A673 (cell line): Measurements from ENCODE around the gene SIX1. TPM values are rescaled to one million over a fixed set of nuclear protein-coding genes. Genes with fewer than 3 reads are reported as not detected.
A peak's percentile ranks its signal among the peaks of the same experiment; 100 is the strongest.

ENCODE experiments used
- BruUV-seq: library from RNA; stranded (reverse); fragments of 400-500 nt; replicated peaks from 2 replicates; lab custom pipeline; 2021; lab: Mats Ljungman, UMichigan
- CTCF ChIA-PET: fragments of 300-600 bp; sonication (Branson Sonifier 250); formaldehyde crosslinking; loops from one replicate; lab custom pipeline; 2022; ENCODE audit warnings: antibody characterized with exemption; lab: Charles Lee
- POLR2A ChIA-PET: fragments of 300-600 bp; sonication (Branson Sonifier 250); formaldehyde crosslinking; loops from one replicate; lab custom pipeline; 2022; ENCODE audit warnings: antibody characterized with exemption; ENCODE audit not compliant: low non-redundant PET; lab: Charles Lee
- DNase-seq: peaks from one replicate; pipeline ENCODE4 v3.0.0-alpha.2; 2015; ENCODE audit warnings: low spot score
- H3K27ac ChIP-seq: fragments of 200-600 bp; sonication (generic); 2 replicates; pipeline ENCODE4 v1.5.1; 2016; ENCODE audit warnings: mixed run types, low read depth, mild to moderate bottlenecking, mixed read lengths, antibody characterized with exemption, low read length; ENCODE audit not compliant: poor library complexity, severe bottlenecking
- H3K27me3 ChIP-seq: fragments of 200-600 bp; sonication (generic); replicated peaks from 2 replicates; pipeline ENCODE4 v1.6.1; 2017; ENCODE audit warnings: mixed run types, low read depth, mild to moderate bottlenecking, mixed read lengths, antibody characterized with exemption, low read length; ENCODE audit not compliant: insufficient read depth, poor library complexity
- H3K36me3 ChIP-seq: fragments of 200-600 bp; sonication (generic); 2 replicates; pipeline ENCODE4 v1.6.1; 2016; ENCODE audit warnings: mixed run types, mild to moderate bottlenecking, mixed read lengths, antibody characterized with exemption, low read length; ENCODE audit not compliant: insufficient read depth, poor library complexity, severe bottlenecking
- H3K4me1 ChIP-seq: fragments of 200-600 bp; sonication (generic); 2 replicates; pipeline ENCODE4 v1.6.1; 2017; ENCODE audit warnings: mixed run types, mild to moderate bottlenecking, mixed read lengths, antibody characterized with exemption, low read length; ENCODE audit not compliant: insufficient read depth, poor library complexity, severe bottlenecking
- H3K4me3 ChIP-seq: fragments of 200-600 bp; sonication (generic); 2 replicates; pipeline ENCODE4 v1.5.1; 2016; ENCODE audit warnings: low read depth, mixed run types, mild to moderate bottlenecking, mixed read lengths, low read length; ENCODE audit not compliant: poor library complexity, severe bottlenecking
- H3K9me3 ChIP-seq: fragments of 200-600 bp; sonication (generic); 2 replicates; pipeline ENCODE4 v1.6.1; 2016; ENCODE audit warnings: mixed run types, low read depth, mild to moderate bottlenecking, mixed read lengths, antibody characterized with exemption, low read length; ENCODE audit not compliant: poor library complexity, severe bottlenecking
- EZH2 ChIP-seq: fragments of 200-600 bp; sonication (generic); IDR thresholded peaks from 2 replicates; pipeline ENCODE4 v1.6.1; 2017; ENCODE audit warnings: borderline replicate concordance, low read depth, mild to moderate bottlenecking, mixed read lengths, antibody characterized with exemption, low read length; ENCODE audit not compliant: poor library complexity, severe bottlenecking
- intact Hi-C: fragments of 100-400 bp; cut with micrococcal nuclease; formaldehyde crosslinking; loops from one replicate; pipeline ENCODE4 v1.10.0; 2022; ENCODE audit not compliant: unreplicated experiment
- total RNA-seq: library from RNA; stranded (reverse); gene quantifications from 2 replicates; pipeline ENCODE4 v1.2.3, GENCODE V29; 2021
- TF ChIP-seq, protein P1 (sequence below): fragments of 300-800, 200-600 bp; sonication (generic); conservative IDR thresholded peaks from 2 replicates; pipeline ENCODE4 v1.5.1; 2017; ENCODE audit warnings: low read depth, mild to moderate bottlenecking, antibody characterized with exemption, low read length, moderate library complexity, mixed read lengths

The SIX1 gene
- total RNA-seq, 1 experiment from 2014 or later, result 24.0 TPM

DNA sequence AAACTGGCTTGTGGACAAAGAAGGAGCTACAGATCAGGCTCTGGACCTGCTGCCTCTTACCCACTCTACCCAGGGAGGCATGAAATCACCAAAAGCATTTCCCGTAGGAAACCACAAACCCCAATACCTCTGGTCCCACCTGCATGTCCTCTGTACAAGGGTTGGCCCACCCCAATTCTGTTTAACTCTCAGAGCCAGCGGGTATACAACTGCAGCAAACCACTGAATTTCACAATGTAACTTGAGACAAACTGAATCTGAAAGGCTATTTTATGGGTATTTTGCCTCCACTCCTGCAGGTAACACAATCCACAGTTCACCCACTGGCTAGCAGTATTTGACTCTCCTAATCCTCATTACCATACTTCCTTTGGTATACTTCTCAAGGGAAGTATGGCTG is 16.5 kb downstream of the SIX1 start:
- Histone ChIP-seq H3K36me3 (no peaks in the 10 kb centered on the region), H3K27ac (no peak overlapping the region), H3K9me3 (no peaks in the 10 kb centered on the region), H3K27me3 (no peaks in the 10 kb centered on the region), H3K4me3 (no peak overlapping the region), H3K4me1 (peaks cover 31% of the 10 kb centered on the region)
- POLR2A ChIA-PET, result no interaction called here
- BruUV-seq, result no TSS peak
- TF ChIP-seq, protein P1, sequence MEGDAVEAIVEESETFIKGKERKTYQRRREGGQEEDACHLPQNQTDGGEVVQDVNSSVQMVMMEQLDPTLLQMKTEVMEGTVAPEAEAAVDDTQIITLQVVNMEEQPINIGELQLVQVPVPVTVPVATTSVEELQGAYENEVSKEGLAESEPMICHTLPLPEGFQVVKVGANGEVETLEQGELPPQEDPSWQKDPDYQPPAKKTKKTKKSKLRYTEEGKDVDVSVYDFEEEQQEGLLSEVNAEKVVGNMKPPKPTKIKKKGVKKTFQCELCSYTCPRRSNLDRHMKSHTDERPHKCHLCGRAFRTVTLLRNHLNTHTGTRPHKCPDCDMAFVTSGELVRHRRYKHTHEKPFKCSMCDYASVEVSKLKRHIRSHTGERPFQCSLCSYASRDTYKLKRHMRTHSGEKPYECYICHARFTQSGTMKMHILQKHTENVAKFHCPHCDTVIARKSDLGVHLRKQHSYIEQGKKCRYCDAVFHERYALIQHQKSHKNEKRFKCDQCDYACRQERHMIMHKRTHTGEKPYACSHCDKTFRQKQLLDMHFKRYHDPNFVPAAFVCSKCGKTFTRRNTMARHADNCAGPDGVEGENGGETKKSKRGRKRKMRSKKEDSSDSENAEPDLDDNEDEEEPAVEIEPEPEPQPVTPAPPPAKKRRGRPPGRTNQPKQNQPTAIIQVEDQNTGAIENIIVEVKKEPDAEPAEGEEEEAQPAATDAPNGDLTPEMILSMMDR, result no peak
- TF ChIP-seq EZH2, result no peak
- intact Hi-C loops, result no loop called here
- CTCF ChIA-PET, result no interaction called here
- DNase-seq, result peak; percentile 14

DNA sequence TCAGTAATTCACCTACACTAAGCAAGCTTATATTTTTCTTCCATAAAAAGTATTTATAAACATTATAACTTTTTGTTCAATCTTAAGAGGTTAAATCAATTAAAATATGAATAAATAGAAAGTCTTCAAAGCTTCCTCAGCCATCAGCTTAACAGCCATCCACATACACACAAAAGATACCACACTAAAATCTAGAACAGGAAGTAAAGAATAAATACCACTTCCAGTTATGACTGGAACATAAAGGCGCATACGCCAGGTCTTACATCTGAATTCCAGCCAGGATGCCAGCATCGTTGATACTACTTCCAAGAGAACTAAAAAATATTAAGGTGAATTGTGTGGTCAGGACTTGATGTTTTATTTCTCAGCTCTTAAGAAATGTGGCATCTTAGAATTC is 17.0 kb downstream of the SIX1 start:
- DNase-seq, result no peak
- TF ChIP-seq, protein P1, result no peak
- TF ChIP-seq EZH2, result no peak
- no peaks in the 10 kb centered on the region for H3K9me3 ChIP-seq
- H3K36me3 ChIP-seq, result no peaks in the 10 kb centered on the region
- no peak overlapping the region for H3K4me3 ChIP-seq
- H3K27me3 ChIP-seq, result no peaks in the 10 kb centered on the region
- intact Hi-C loops, result no loop called here
- no peak overlapping the region for H3K27ac ChIP-seq
- POLR2A ChIA-PET, result no interaction called here
- CTCF ChIA-PET, result no interaction called here
- H3K4me1 ChIP-seq, result peaks cover 26% of the 10 kb centered on the region
- BruUV-seq, result no TSS peak

DNA sequence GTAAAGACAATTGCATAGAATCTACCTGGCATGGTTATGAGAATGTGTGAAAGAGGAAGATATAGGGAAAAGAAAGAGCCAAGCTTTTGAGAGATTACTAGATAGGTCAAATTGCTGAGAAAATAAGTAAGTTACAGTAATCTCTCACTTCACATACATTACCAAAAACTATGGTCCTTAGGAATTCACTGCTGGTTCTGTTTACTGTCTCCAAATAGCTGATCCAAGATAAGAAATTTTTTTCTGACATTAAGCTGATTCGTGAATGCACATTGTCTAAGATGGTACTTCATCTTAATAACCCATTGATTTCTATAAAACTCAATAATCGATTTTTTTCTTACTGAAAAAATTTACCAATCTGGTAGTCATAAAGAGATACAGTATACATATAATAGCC is 17.4 kb downstream of the SIX1 start:
- CTCF ChIA-PET, result no interaction called here
- TF ChIP-seq EZH2, result no peak
- TF ChIP-seq, protein P1, result no peak
- intact Hi-C loops, result no loop called here
- no peak overlapping the region for H3K27ac ChIP-seq
- BruUV-seq, result no TSS peak
- POLR2A ChIA-PET, result no interaction called here
- no peaks in the 10 kb centered on the region for H3K9me3 ChIP-seq
- no peaks in the 10 kb centered on the region for H3K36me3 ChIP-seq
- DNase-seq, result no peak
- no peak overlapping the region for H3K4me3 ChIP-seq
- H3K27me3 ChIP-seq, result no peaks in the 10 kb centered on the region
- H3K4me1 ChIP-seq, result peaks cover 24% of the 10 kb centered on the region
